GM18867 (cell line): Measurements from ENCODE around the gene RNPEPL1.

Experiments
- ATAC-seq: cut with Tn5 transposase; IDR thresholded peaks from one replicate; pipeline ENCODE4 v1.9.1; 2021; ENCODE audit warnings: mild to moderate bottlenecking, moderate library complexity; ENCODE audit not compliant: unreplicated experiment

The RNPEPL1 gene

DNA sequence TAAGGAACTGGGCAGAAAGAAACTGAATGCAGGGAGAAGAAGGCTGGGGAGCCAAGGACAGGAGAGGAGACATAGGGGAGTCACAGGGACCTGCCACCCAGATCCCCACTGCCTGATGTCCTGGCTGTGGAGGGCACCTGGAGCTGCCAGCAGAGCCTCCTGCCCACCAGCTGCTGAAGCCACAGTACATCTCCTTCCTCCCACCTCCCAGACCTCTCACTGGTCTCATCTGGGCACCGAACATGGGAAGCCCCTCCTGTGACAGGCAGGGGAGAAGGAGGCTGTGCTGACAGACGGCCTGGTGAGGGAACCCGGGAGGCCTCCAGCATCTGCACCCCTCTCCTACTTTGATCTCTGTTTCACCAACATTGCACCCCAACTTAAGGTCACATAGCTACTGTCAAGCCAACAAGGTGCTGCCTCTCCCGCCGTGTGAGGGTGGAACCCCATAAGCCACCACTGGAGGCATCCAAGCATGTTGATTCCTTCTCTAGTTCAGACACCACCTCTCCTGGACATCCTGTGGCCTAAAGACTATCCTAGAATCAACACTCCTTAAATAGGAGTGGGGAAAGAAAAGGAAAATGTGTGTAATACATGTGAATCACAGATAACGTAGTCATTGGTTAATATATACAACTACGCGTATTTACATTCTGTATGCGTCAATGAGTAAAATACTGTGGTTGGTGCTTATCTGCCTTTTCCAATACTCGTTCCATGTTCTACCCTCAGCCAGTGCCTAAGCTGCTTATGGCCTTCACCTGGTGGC is 3.5 kb upstream of the RNPEPL1 start:
- ATAC-seq, result no peak

- ATAC-seq, result peak; percentile 32
These were observed 2.7 kb upstream of the RNPEPL1 start for GRCh38 chr2:240565333-240566202.

- ATAC-seq, result peak; percentile 45
These were observed 1.8 kb upstream of the RNPEPL1 start for GRCh38 chr2:240566203-240567136.

DNA sequence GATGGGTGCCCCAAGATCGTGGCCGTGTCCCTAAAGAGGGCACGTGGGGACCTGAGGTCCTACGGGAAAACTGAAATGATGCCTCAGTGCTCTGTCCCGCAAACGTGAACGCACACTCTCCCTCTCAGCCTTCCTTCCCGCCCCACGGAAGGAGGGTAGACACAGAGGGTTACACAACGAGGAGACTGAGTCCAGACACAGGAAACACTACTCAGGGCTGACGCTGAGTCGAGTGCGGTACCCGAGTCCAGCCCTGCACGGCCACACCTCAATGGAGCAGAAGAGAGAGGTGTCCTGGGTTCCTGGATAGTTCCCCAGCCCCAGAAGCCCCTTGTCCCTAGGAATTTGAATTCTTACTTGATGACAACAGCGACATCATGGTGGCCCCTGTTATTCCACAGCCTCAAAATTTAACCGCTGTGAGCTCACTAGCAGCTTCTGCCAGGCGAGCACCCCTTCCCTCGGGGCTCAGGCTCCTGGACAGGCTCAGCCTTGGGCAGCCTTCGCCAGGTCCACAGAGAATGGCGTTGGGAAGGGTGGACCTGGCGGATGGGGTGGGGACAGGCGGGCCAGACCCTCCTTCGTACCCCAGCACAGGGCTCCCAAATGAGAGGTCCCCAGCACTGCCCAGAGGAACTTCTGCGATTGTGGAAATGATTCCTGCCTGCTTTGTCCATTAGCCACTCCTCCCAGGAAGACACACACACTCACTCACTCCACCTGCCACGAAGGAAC is 980 bp upstream of the RNPEPL1 start:
- ATAC-seq, result no peak

- peak; percentile 19 for ATAC-seq
These were observed 616 bp downstream of the RNPEPL1 start for GRCh38 chr2:240568678-240569522.

DNA sequence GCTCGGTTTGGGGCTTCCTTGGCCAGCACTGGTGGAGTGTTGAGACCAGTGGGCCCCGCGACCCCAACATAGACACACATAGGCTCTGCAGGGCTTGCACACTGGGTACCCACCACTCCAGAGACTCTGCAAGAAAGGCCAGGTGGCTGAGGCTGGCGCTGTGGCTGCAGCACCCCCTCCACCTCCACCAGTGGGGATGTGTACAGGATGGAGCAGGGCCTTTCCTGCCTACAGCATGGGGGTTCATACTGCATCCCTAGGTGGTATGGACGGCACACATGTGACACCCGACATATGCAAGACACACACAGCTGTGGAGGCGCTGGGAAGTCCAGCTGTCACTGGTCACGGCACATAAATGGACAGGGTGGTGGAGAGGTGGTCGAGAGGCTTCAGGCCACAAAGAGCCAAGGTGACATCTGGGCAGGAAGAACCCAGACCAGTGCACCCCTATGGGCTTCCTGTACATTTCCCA is 1.3 kb downstream of the RNPEPL1 start:
- ATAC-seq, result no peak

DNA sequence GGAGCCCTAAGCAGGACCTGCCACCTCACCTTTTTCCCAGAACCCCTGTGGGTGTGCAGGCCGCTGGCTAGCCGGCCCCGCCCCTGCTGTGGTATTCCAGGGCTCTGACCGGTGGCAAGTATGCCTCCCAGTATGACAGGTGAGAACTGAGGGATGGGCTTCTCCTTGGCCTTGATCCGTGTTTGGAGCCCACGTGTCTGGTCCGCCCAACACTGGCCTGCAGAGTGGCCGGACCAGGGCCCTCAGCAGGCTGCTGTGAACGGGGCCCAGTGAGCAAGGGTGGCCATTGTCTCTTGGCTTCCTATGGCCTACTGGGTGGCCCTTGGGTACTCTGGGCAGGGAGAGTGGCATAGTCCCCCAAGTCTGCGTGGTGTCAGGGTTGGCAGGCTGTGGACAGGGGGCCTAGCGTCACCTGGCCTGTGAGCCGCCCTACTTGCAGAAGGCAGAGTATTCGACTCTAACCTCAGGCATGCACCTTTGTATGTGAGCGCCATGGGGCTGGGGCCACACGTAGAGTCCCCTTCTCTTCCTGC is 1.8 kb downstream of the RNPEPL1 start:
- no peak for ATAC-seq

DNA sequence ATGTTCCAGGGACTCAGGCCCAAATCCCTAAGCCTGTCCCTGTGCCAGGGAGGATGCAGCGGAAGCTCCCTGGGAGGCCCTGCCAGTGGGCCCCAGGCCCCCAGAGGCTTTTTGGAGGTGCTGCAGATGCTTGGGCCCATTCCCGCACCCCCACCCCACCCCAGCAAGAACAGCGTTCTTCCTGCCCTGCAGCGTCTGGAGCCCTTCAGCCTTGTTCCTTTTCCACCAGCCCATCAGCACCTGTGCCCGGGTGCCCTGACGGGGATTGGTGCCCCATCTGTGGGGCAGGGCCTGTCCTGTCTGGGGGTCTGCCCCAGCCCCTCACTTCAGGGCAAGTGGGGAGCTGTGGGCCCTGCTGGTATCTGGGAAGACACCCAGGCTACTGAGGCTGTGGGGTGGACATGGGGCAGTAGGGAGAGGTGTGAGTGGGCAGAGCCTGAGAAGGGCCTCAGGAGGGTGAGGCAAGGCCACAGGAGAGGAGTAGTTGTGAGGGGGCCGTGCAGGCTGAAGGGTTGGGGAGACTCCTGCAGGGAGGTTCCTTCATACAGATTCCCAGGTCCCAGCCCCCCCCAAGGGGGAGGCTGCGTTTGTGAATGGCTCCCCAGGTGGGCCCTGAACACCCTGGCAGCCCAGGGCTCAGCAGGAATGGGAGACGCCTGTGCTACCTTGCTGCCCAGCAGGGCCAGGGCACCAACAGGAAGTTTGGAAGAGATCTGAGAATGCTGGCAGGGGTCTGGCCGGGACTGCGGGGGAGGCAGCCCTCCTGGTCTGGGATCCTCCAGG is 2.4 kb downstream of the RNPEPL1 start:
- no peak for ATAC-seq

DNA sequence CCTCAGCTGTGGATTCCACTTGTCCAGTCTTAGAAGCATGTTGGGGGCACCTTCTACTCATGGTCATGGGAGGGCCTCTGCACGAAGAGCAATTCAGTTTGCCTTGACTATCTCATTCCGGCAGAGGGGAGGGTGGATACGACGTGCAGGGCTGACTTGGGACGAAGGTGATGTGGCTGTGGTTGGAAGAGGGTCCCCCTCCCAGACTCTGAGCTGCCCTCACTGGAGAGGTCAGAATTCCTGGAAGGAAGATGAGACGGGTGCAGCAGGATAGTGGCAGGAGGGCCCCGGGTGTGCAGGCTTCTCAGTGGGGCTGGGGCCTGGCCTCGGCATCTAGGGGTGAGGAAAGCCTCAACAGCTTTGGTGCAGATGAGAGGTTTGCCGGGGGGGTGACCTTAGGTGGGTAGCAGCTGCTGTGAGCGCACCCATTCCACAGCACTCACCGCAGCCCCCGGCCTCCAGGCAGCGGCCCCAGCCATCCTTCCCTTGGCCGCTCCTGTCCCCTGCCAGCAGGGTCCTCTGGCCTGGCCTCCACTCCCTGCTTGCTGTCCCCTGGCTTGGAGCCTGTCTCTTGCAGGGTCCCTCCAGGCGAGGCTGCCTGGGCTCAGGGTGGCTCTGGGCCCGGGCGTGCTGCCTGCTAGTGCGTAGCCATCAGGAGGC is 3.2 kb downstream of the RNPEPL1 start:
- ATAC-seq, result no peak

GRCh38 chr2:240572141-240573031 is 4.1 kb downstream of the RNPEPL1 start:
- ATAC-seq, result no peak

- ATAC-seq, result no peak
These were observed 4.8 kb downstream of the RNPEPL1 start for GRCh38 chr2:240573071-240573515.

DNA sequence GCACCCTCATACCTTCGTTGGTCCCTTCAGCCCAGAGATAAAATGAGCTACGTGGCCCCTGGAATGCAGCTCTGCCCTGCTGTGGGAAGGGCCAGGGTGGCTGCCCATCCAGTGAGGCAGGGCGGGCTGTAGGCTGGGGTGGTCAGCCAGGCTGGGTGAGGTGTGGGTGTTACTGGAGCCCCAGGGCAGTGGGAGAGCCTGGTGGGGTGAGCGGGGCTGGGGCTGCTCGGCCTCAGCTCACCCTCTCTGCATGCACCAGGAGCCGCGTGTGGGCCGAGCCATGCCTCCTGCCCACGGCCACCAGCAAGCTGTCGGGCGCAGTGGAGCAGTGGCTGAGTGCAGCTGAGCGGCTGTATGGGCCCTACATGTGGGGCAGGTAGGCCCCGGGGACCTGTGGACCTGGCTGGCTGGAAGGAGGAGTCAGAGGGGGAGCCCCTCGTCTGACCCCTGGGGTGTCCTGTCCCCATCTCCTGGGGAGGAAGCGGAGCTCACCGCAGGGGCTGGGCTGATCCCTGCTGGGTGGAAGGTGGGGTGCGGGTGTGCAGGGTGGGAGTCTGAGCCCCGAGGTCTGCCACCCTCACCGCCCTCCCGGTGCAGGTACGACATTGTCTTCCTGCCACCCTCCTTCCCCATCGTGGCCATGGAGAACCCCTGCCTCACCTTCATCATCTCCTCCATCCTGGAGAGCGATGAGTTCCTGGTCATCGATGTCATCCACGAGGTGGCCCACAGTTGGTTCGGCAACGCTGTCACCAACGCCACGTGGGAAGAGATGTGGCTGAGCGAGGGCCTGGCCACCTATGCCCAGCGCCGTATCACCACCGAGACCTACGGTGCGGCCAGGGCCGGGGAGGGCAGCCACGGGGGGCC is 5.5 kb downstream of the RNPEPL1 start:
- no peak for ATAC-seq

GRCh38 chr2:240574386-240575100 is 6.3 kb downstream of the RNPEPL1 start:
- no peak for ATAC-seq

GRCh38 chr2:240575101-240575965 is 7.0 kb downstream of the RNPEPL1 start:
- ATAC-seq, result no peak
